ENCODE results near the gene GALNT14.

GALNT14 gene

DNA sequence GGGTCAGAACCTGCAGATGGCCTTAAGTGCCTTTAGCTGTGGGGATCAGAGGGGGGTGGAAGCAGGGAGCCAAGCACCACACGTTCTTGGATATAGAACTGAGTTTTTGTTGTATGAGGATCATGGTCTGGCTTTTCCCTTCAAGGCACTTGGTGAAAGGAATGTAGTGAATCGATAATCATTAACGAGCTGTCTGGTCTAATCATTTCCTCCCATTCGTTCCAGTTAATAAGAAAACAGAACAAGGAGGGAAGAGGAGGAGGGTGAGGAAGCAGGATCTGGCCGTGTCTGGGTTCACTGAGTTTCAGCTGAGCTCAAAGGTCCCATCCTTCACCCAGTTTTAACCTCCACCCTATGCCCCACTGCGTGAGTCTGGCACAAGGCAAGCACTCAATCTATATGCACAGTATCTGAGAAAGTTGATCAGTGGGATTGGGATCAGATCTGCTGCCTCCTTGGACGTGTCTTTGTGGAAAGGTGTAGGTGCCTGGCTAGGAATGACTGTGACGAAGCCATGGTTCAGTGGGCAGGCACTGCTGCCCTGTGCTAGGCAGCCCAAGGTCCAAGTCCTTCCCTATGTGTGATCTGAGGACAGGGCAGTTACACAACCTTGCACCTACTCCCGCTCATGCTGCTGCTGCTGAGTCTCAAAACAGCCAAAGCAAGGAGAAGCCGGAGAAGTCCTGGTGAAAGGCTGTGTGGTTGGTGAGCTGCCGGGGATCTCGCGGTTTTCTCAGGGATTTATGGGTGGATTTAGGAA is 54.8 kb downstream of the GALNT14 start:
- DNase-seq, result no peak

- DNase-seq, result no peak
Measured at GRCh38 chr2:31082002-31082401, 56.2 kb downstream of the GALNT14 start.

DNA sequence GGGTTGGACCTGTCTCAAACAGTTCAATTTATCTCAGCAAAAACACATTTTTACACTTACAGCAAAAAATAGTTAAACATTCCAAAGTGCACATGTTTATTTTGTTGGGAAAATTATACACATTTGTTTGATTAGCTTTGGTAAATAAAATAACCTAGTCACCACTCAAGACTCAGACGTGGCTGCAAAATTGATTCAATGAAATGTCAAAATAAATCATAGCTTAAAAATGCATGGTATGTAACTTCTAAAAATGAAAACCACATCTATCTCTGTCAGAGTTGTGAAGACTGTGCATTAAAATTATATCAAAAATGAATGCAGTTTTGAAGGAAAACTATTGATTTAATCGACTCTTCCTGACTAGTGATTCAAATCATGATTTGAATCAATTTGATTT is 56.7 kb downstream of the GALNT14 start:
- DNase-seq, result no peak

DNA sequence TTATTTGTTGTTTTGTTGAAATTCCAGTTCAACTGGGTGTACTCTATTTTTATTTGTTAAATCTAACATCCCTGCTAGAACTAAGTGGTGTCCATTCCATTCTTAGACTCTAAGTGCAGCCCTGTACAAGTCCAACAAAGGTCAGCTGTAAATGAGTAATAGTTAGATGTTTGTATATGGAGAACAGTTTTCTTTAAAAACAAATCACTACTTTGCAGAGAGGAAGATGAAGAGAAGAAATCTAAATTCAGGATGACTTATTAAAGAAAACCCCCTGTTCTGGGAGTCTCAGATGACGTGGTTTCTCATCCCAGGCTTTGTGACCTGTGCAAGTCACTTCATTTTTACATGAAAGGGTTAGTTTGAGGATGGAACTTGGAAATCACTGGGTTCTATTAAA is 57.9 kb downstream of the GALNT14 start:
- DNase-seq, result no peak

DNA sequence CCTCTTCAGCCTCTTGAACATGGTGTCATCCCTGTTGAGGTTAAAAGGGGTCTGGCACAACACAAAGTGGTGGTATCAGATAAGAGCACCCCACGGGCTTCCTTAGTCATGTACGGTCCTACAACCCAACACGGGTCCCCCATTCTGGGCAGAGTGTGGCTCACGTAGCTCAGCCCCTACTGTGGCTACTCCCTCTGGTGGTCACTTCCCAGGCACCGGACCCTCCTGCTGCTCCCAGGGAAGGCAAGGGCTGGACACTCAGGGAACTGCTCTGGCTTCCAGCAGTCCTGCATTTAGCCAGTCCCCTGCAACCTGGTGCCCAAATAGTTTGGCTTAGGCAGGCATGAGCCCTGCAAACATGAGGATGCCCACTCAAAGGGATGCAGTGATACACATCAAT is 58.6 kb downstream of the GALNT14 start:
- no peak for DNase-seq

- DNase-seq, result no peak
Measured at GRCh38 chr2:31078579-31079105, 59.6 kb downstream of the GALNT14 start.

DNA sequence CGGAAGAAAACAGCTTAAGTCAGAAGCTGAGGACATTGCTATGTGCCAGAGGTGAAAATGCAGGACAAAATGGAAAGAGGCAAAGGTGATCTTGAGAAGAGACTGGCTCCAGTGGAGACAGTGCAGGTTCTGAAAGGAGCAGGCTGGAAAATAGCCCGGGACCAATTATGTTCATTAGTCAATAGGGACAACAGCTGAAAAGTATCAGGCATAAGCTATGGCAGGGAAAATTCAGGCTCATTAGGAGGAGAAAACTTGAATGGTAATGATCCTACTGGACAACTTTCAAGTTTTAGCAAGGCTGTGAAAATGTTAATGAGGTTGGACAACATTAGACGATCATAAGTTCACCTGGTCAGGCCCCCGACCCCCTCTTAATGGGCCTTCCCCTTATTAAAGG is 60.2 kb downstream of the GALNT14 start:
- no peak for DNase-seq

DNA sequence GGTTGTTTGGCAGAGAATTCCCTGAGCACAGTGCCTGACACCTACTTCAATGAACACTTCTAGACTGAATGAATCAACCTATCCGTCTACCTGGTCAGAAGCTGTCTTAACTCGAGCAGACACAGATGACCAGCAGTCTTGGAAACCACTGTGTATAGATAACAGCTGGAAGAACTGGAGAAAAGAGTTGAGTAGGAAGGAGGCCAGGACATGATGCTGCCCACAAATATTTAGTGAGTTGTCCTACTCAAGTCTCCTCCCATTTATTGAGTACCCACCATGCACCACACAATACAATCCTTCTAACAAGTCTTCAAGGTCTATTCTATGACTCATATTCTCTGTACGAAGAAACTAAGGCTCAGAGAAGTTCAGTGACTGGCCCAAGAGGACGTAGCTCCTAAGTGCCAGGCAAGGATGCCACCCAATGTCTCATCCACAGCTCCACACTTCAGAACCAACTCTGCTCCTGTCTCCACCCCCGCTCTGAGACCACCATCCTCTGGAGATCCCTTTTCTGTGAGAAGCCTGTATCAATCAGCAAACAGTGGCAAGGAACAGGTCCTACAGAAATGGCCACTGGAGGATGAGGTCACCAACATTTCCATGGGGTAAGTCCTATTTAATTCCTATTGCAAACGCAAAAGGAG is 62.2 kb downstream of the GALNT14 start:
- no peak for DNase-seq

GRCh38 chr2:31075431-31075830 is 62.8 kb downstream of the GALNT14 start:
- DNase-seq, result no peak

DNA sequence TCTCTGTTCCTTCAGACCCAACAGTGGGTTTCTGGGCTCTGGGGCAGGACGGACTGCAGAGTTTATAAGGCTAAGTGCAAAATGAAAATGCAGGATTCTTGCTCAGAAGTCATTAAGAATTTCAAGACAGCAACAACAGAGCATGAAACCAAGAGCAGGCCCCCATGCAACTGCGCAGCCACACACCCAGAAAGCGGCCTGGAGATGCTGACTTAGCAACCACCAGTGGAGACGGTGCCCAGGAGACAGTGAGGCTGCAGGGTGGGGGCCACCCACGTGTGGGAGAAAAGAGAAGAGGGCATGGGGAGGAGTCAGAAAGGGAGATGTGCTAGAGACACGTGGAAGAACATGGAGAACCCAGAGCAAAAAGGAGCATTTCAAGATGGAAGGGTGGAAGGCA is 66.5 kb downstream of the GALNT14 start:
- DNase-seq, result no peak

- no peak for DNase-seq
Measured at GRCh38 chr2:31070339-31071125, 67.7 kb downstream of the GALNT14 start.

DNA sequence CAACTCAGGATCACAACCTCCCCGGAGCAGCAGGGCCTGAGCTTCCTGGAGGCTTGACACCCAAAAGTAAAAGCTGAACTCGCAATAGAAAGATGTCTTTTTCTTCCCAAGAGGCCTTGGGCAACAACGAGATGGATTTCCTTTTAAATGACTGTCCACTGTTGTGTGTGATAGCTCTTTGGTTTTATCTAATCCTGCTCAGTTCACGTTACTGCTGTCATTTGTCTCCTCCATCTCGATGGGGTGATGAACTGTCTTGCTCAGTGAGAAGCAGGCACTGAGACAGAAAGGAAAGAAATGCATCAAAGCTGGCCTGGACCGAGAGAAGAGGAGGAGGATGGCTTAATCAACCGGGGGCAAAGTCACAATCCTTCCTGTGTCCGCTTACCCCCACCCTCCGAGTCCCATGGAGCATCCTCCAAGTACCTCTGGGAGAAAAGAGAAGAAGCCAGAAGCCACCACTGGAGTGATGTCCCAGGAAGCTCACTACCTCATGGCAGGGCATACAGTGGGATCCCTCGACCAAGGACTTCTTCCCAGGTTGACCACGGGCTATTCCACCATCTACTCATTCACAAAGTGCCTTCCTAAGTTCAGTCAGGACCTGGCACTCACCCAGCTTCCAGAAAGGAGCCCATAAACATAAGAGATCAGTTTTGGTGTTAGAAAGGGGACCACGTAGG is 68.5 kb downstream of the GALNT14 start:
- DNase-seq, result no peak

DNA sequence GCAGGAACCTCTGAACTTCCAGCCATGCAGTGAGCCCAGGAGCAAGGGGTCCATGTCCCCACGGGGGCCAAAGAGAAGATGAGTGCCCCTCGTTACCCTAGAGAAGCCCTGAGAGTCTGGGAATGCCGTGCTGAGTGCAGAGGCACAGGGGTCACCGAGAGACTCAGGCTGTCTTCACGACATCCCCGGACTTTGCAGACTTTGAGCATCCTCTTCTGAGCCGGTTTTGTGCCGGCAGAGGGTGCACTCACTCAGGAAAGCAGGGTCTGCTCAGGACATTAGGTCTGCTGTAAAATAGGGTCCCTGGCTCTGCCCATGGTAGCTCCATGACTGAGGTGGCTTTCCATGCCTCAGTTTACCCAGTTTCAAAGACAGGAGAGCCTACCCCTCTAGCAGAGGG is 71.0 kb downstream of the GALNT14 start:
- DNase-seq, result no peak

GRCh38 chr2:31066551-31066950 is 71.7 kb downstream of the GALNT14 start:
- DNase-seq, result no peak

DNA sequence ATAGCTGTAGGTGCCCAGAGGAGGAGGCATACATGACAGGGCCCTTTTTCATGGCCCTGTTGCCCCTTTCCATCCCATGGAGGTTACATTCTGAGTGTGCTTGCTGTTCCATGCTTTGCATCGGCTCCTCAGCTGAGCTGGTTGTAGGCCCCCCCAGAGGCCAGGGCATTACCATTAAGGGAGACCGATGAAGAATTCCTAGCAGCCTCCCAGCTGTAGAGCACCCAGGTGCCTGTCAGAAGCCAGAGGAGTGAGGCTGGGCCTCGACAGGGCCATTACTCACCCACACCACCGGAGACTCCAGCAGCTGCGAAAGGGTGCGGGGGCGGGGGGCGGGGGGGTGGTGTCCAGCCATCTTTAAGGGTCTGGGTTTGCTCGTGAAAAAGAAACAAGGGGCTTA is 72.2 kb downstream of the GALNT14 start:
- no peak for DNase-seq

- no peak for DNase-seq
Measured at GRCh38 chr2:31065356-31065755, 72.9 kb downstream of the GALNT14 start.

- DNase-seq, result no peak
Measured at GRCh38 chr2:31060397-31060796, 77.8 kb downstream of the GALNT14 start.

DNA sequence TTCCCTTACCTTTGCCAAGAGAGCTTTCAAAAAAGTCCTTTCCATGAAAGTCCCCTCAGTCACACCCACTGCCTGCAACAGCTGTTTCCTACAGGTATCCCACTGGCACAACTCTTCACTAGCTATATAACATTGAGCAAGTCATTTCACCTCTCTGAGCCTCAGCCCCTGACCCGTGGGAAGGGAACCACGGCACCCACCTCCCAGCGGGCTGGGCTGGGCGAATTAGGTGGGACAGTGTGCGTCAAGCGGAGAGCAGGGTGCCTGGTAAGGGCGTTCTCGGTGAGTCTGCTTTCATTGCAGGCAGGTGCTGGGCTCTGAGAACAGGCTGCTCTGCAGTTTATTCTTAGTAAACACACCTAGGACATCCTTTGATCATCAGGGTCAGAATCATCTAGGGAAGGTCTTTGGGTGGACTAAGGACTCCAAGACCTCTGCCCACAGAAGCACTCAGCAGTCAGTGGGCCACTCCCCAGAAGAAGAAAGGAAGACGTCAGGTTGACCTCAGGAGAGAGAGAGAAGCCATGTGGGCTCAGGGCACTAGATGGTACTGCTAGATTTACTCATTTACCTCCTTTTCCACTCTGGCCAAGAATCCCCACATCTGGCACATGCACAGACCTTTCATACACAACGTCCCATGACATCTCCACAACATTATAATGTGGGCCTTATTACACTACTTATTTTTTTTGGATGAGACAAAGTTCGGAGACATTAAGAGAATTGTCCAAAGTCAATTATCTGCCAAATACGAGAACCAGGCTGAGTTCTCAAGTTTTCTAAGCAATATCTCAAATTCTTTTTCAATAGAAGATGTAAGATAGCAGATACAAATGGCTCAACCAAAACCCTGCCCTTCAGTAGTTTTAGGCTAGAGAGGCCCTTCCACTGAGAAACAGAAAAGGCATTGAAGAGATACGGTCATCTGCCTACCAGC is 79.9 kb downstream of the GALNT14 start:
- no peak for DNase-seq

GRCh38 chr2:31057691-31058090 is 80.5 kb downstream of the GALNT14 start:
- no peak for DNase-seq

GRCh38 chr2:31055938-31056337 is 82.3 kb downstream of the GALNT14 start:
- DNase-seq, result no peak

GRCh38 chr2:31054842-31055388 is 83.3 kb downstream of the GALNT14 start:
- DNase-seq, result peak; percentile 9

Data from suppressor macrophage treated with lipopolysaccharide for 4 hours (primary cell).